NCI-H526 treated with DMSO at 0.1 percent for 48 hours (cell line): ENCODE results near the gene VMP1.
"Not testable (repeated sequence)": the region's sequence is repeated elsewhere in the genome, so short reads cannot be mapped to it uniquely, and the experiment has no call there.

Source experiments
- DNase-seq: peaks from one replicate; lab custom pipeline; 2025; lab: John Stamatoyannopoulos, UW

VMP1 gene

GRCh38 chr17:59812139-59812538, 104.7 kb downstream of the VMP1 start:
- no peak for DNase-seq

DNA sequence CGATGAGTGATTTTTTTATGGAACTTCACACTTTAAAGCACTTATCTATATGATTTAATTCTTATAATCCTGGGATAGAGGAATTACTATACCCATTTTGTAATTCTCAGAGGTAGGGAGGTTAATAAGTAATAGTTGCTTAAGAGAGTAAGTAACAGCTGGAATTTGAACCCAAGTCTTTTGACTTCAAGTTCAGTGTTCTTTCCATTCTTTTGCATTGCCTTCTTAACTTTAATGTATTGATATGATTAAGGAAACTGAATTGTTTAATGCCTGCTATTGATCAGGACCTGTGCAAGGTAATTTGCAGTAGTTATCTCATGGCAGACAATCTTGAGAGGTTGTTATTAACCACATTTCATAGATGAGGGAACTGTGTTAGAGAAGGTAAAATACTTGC, 106.8 kb downstream of the VMP1 start:
- DNase-seq = no peak

- DNase-seq = no peak
Observed at GRCh38 chr17:59814685-59815084, 107.2 kb downstream of the VMP1 start.

- DNase-seq = no peak
Observed at GRCh38 chr17:59815965-59816364, 108.5 kb downstream of the VMP1 start.

- no peak for DNase-seq
Observed at GRCh38 chr17:59825533-59826322, 118.3 kb downstream of the VMP1 start.

DNA sequence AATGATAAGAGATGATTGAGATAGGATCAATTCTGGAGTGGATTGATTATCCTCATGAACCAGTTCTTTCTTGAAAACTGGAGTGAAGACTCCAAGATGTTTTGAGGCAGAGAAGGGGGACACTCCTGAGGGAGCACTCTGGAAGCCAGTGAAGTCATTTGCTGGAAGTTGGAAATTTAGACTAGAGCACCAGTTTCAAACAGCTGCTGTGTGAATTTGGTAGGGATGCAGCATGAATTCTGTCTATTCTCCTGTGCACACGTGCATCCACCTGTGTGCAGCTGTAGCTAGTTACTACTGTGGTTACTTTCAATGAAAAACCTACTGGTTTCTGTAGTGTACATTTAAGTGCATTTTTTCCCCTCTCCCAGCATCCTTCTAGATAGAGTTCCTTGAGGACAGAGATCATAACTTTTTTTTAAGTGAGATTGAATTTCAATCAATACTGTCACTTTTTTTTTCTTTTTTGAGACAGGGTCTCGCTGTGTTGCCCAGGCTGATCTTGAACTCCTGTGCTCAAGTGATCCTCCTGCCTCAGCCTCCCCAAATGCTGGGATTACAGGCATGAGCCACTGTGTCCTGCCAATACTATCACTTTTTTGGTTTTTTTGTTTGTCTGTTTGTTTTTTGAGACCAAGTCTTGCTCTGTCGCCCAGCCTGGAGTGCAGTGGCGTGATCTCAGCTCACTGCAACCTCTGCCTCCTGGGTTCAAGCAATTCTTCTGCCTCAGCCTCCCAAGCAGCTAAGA, 119.4 kb downstream of the VMP1 start:
- DNase-seq = no peak

DNA sequence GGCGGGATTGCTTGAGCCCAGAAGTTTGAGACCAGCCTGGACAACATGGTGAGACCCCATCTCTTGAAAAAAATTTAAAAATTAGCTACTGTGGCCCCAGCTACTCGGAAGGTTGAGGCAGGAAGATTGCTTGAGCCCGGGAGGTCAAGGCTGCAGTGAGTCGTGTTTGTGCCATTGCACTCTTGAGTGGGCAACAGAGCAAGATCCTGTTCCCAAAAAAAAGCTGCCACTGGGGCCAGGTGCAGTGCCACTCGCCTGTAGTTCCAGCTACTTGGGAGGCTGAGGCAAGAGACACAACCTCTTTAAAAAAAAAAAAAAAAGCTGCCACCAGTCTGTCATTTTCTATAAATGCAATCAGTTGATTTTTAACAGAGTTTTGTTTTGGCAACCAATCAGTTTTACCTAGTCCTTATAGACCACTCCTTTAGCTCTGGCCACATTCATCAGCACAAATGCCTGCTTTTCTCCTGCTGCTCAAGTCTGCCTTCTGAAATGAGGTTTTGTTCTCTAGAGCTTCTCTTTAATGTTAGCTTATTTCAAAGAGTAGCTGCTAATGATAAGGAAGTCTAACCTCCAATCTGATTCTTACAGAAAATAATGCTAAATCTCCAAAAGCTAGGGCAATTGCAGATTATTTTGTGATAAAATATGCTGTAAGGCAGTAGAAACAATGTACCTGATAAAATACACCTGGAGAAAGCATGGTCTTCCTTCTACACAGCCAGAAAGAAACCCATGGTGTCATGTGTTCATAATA, 120.4 kb downstream of the VMP1 start:
- no peak for DNase-seq

DNA sequence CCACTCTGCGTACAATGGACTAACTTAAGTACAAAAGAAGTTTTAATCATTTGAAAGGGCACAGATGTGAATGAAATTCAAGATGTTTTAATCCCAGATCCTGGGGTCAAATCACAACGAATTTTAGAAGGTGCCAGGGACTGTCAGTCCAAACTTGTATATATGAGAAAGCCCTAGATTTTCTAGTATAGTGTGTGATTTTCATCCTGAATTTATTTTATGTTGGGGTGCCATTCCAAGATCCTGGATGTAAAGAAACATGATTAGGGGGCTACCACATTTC, 121.0 kb downstream of the VMP1 start:
- no peak for DNase-seq

DNA sequence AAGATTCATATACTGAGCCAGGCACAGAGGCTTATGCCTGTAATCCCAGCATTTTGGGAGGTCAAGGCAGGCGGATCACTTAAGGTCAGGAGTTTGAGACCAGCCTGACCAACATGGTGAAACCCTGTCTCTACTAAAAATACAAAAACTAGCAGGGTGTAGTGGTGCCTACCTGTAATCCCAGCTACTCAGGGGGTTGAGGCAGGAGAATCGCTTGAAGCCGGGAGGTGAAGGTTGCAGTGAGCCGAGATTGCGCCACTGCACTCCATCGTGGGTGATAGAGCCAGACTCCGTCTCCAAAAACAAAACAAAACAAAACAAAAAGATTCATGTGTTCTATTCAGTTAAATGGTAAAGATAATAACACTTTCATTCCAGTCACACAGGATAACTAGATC, 121.4 kb downstream of the VMP1 start:
- not testable (repeated sequence) for DNase-seq

GRCh38 chr17:59829217-59830006, 122.0 kb downstream of the VMP1 start:
- peak; percentile 99 for DNase-seq

DNA sequence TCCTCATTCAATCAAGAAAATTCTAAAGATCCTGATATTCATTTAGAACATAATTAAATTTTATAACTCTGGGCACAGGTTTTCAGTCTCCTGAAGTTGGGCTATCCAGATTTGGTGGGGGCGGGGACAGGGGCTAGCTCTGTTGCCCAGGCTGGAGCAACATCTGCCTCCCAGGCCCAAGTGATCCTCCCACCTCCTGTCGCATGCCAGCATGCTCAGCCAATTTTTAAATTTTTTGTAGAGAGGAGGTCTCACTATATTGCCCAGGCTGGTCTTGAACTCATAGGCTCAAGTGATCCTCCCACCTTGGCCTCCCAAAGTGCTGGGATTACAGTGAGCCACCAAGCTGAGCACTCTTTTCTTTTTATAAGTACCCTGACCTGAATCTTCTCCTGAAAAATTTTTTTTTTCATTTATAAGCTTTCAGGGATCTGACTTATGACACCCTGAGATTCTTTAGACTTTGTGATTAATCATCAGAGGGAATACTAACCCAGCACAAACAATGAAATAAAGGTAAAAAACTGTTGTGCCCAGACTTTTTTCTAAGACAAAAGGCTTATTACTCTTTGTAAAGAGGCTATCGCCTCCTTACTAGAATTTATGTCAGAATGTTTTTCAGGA, 122.7 kb downstream of the VMP1 start:
- peak; percentile 64 for DNase-seq

DNA sequence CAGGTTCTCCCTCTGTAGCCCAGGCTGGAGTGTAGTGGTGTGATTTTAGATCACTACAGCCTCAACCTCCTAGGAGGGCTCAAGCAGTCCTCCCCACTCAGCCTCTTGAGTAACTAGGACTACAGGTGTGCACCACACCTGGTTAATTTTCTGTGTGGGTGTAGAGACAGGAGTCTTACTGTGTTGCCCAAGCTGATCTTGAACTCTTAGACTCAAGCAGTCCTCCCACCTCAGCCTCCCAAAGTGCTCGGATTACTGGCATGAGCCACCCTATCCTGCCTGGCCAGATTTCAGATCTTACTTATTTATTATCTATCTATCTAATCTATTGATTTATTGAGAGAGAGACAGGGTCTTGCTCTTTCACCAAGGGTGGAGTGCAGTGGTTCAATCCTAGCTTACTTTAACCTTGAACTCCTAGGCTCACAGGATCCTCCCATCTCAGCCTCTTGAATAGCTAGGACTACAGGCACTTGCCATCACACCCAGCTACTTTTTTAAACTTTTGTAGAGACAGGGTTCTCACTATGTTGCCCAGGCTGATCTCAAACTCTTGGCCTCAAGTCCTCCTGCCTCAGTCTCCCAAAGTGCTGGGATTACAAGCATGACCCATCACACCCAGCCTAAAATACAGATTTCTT, 123.5 kb downstream of the VMP1 start:
- no peak for DNase-seq

DNA sequence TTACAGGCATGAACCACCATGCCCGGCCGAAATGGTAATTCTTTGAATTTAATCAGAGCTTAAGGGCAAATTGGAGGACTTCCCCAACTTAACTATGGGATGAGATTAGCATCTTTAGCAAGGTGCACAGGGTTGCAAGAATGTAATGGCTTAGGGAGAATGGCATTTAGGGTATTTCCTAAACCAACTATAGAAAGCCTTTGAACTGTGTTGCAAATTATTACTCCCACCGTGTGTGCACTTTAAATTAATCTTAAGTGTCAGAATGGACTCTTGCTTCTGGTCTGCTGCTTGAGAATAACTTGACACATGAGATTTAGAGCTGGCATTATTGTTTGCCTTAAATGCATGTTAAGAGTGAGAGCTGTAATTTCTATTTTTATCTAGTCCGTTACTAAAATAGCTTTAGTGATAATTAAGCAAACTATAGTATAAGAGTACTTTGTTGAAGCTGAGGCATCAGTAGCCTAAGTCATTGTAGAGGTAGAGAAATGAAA, 125.5 kb downstream of the VMP1 start:
- DNase-seq = no peak

DNA sequence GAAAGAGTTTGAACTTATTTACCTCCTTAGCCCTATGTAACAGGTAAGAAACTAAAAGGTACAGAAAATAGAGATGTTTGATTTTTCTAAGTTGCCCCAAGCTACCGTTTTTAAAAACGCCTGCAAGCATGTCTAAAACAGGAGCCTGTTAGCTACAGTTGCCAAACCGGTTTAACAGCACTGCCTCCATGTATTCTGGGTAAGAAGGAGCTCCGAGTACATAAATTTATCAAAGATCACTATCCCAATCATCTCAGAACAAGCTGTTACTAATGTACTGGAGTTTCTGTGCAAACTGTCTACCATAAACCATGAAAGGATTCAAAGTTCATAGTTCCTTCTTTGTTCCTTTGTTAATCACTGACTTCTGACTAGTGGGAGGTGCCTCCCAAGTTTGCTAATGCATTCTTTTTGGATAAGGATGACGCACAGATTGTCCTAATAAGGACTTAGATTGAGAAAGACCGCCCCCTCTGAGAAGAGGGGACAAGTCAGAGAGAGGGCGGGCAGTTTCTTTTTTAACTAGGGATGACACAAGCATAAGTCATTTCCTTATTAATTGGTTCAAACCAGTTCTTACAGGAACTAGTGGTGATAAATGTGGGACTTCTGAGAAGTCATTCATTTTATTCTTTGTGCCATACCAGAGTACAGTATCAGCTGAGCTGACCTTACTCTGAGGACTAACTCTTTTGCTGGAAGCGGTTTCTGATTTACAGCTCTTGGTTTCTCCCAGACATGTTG, 130.0 kb downstream of the VMP1 start:
- DNase-seq = peak; percentile 99

DNA sequence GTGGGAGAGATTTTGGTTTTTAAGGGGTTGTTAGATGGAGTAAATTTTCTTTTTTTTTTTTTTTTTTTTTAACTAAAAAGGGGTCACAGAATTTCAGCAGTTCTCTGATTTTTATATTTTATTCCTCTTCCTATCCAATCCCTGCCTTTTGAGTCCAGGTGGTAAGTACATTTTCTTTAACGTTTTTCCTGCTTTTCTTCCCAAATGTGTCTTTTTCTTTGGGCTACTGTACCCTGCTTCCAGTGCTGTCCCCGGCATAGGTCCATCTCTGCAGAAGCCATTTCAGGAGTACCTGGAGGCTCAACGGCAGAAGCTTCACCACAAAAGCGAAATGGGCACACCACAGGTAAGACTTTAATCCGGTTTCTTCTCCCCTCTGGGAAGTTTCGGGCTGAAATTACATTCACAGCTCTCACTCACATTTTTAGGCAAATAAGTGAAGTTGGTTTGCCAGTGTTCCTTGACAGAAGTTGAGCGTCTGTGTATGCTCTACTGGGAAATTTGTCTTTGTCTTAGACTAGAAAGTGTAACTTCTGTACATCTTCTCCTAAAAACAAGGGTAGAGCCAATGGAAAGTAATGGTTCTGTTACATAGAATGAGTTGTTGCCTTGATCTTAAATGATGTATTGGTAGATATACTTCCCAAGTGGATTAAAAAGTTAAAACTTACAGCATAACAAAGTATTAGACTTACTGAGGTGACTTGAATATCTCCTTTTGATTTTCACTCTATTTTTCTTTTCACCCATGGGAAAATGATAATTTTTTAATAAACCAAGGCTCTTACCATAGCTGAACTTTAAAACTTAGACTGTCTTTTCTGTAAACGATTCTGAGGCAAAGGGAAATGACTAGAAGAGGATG, 130.8 kb downstream of the VMP1 start:
- peak; percentile 56 for DNase-seq

DNA sequence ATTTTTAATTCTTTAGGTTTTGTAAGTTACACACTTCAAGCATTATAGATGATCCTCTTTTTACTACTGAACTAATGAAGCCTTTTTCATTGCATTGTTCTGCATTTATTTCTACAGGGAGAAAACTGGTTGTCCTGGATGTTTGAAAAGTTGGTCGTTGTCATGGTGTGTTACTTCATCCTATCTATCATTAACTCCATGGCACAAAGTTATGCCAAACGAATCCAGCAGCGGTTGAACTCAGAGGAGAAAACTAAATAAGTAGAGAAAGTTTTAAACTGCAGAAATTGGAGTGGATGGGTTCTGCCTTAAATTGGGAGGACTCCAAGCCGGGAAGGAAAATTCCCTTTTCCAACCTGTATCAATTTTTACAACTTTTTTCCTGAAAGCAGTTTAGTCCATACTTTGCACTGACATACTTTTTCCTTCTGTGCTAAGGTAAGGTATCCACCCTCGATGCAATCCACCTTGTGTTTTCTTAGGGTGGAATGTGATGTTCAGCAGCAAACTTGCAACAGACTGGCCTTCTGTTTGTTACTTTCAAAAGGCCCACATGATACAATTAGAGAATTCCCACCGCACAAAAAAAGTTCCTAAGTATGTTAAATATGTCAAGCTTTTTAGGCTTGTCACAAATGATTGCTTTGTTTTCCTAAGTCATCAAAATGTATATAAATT, 132.3 kb downstream of the VMP1 start:
- DNase-seq = no peak

GRCh38 chr17:59840329-59841090, 133.1 kb downstream of the VMP1 start:
- DNase-seq = peak; percentile 53
